Prostate gland (tissue), 2 donors: Measurements from ENCODE around the gene CCL13. TPM values are rescaled to one million over a fixed set of nuclear protein-coding genes. Genes with fewer than 3 reads are reported as not detected.

Experiments
- DNase-seq: peaks from one replicate; pipeline ENCODE4 v3.0.0-alpha.2; 2019; ENCODE audit warnings: low spot score
- H3K27ac ChIP-seq, 2 donors: fragments of 200-600 bp; sonication (generic); 2 replicates each; pipeline ENCODE4 v1.5.1; 2017 to 2019
- H3K27me3 ChIP-seq: fragments of 200-600 bp; sonication (generic); replicated peaks from 2 replicates; pipeline ENCODE4 v1.5.1; 2019; ENCODE audit not compliant: insufficient read depth
- H3K36me3 ChIP-seq, 2 donors: fragments of 200-600 bp; sonication (generic); 1 replicate in 1 of 2; 2 replicates in 1 of 2; pipeline versions ENCODE4 v1.5.1 to v1.8.1; 2017 to 2019
- H3K4me1 ChIP-seq: fragments of 200-600 bp; sonication (generic); replicated peaks from 2 replicates; pipeline ENCODE4 v1.5.1; 2019
- H3K4me3 ChIP-seq, 2 donors: fragments of 200-600 bp; sonication (generic); 2 replicates each; pipeline ENCODE4 v1.5.1; 2017 to 2019
- H3K9me3 ChIP-seq: fragments of 200-600 bp; sonication (generic); 2 replicates; pipeline ENCODE4 v1.5.1; 2017
- CTCF ChIP-seq, 4 experiments: fragments of 200-600 bp in 2 of 4; fragments of 450-650 bp in 2 of 4; sonication (generic) in 2 of 4; IDR thresholded peaks; 1 replicate in 3 of 4; 2 replicates in 1 of 4; pipeline ENCODE4 v1.5.1; 2016 to 2019; ENCODE audit warnings: antibody characterized with exemption in 4 of 4, mild to moderate bottlenecking in 2 of 4, moderate library complexity in 2 of 4
- POLR2A ChIP-seq: fragments of 450-650 bp; IDR thresholded peaks from one replicate; pipeline ENCODE4 v1.6.1; 2016; ENCODE audit warnings: antibody characterized with exemption, mild to moderate bottlenecking
- POLR2AphosphoS5 ChIP-seq: sonication (generic); formaldehyde crosslinking; IDR thresholded peaks from one replicate; pipeline ENCODE4 v1.6.1; 2017; ENCODE audit warnings: antibody characterized with exemption
- WGBS: methylation state at CpG from one replicate; pipeline ENCODE4 v1.1.5; 2018; 5-methylcytosine and 5-hydroxymethylcytosine counted together
- intact Hi-C: fragments of 100-400 bp; cut with DNase I; formaldehyde crosslinking; loops from one replicate; pipeline ENCODE4 v1.14.2; 2022
- total RNA-seq, 2 donors: library from RNA; depleted of rRNA; stranded (reverse); fragments of >200 nt; gene quantifications; one replicate each; pipeline ENCODE4 v1.1.0, GENCODE V29; 2016

CCL13 gene
- total RNA-seq, 2 donors from 2014 or later = not detected

GRCh38 chr17:34384822-34385605, 28.7 kb downstream of the CCL13 start:
- no peaks in the 10 kb centered on the region for H3K9me3 ChIP-seq
- no peaks in the 10 kb centered on the region for H3K4me1 ChIP-seq
- no peak for DNase-seq
- no peaks in the 10 kb centered on the region for H3K36me3 ChIP-seq
- intact Hi-C loops = no loop called here
- peaks cover 6% of the 10 kb centered on the region for H3K27me3 ChIP-seq
- no peak for TF ChIP-seq POLR2A
- TF ChIP-seq POLR2AphosphoS5 = no peak
- no peak for TF ChIP-seq CTCF (IDR thresholded peaks at IDR 0.05)
- 78% methylated on average over 9 of the region's 9 CpGs for WGBS
- no peak overlapping the region for H3K4me3 ChIP-seq
- no peak overlapping the region for H3K27ac ChIP-seq

GRCh38 chr17:34386343-34386696, 30.0 kb downstream of the CCL13 start:
- intact Hi-C loops = no loop called here
- 83% methylated on average over 5 of the region's 5 CpGs for WGBS
- Histone ChIP-seq H3K27me3 (peaks cover 6% of the 10 kb centered on the region), H3K4me1 (no peaks in the 10 kb centered on the region), H3K4me3 (no peak overlapping the region), H3K27ac (no peak overlapping the region), H3K36me3 (no peaks in the 10 kb centered on the region), H3K9me3 (no peaks in the 10 kb centered on the region)
- DNase-seq = no peak
- TF ChIP-seq POLR2A (no peak), CTCF (IDR thresholded peaks at IDR 0.05) (no peak), POLR2AphosphoS5 (no peak)

- no peak overlapping the region for H3K4me3 ChIP-seq
- TF ChIP-seq POLR2A = no peak
- no peak overlapping the region for H3K27ac ChIP-seq
- H3K4me1 ChIP-seq = no peaks in the 10 kb centered on the region
- no peak for DNase-seq
- H3K27me3 ChIP-seq = peaks cover 4% of the 10 kb centered on the region
- H3K9me3 ChIP-seq = no peaks in the 10 kb centered on the region
- no peaks in the 10 kb centered on the region for H3K36me3 ChIP-seq
- intact Hi-C loops = no loop called here
- WGBS = 70% methylated on average over 5 of the region's 5 CpGs
Observed at GRCh38 chr17:34386697-34387550, 30.6 kb downstream of the CCL13 start.

- no peak for DNase-seq
- TF ChIP-seq CTCF (IDR thresholded peaks at IDR 0.05) = no peak
- TF ChIP-seq POLR2AphosphoS5 = no peak
- TF ChIP-seq POLR2A = no peak
- Histone ChIP-seq H3K36me3 (no peaks in the 10 kb centered on the region), H3K27me3 (peaks cover 4% of the 10 kb centered on the region), H3K4me1 (no peaks in the 10 kb centered on the region), H3K9me3 (no peaks in the 10 kb centered on the region), H3K4me3 (no peak overlapping the region), H3K27ac (no peak overlapping the region)
- intact Hi-C loops = no loop called here
- 72% methylated on average over 5 of the region's 5 CpGs for WGBS
Observed at GRCh38 chr17:34387566-34387965, 31.3 kb downstream of the CCL13 start.

GRCh38 chr17:34389126-34389750, 33.0 kb downstream of the CCL13 start:
- Histone ChIP-seq H3K27me3 (peaks cover 4% of the 10 kb centered on the region), H3K4me1 (no peaks in the 10 kb centered on the region), H3K4me3 (no peak overlapping the region), H3K27ac (no peak overlapping the region), H3K9me3 (no peaks in the 10 kb centered on the region), H3K36me3 (no peaks in the 10 kb centered on the region)
- TF ChIP-seq POLR2AphosphoS5 (no peak), POLR2A (no peak), CTCF (IDR thresholded peaks at IDR 0.05) (no peak)
- DNase-seq = no peak
- 62% methylated on average over 6 of the region's 6 CpGs for WGBS
- intact Hi-C loops = no loop called here
